Bone marrow (tissue), 2 donors: ENCODE data around the gene LMNA.
"Not testable (repeated sequence)": the region's sequence is repeated elsewhere in the genome, so short reads cannot be mapped to it uniquely, and the experiment has no call there.

Experiments used
- DNase-seq, 2 donors: peaks; one replicate each; lab custom pipeline; 2025; lab: John Stamatoyannopoulos, UW

LMNA gene

GRCh38 chr1:156122086-156122485, 7.6 kb downstream of the LMNA start:
- no peak for DNase-seq

DNA sequence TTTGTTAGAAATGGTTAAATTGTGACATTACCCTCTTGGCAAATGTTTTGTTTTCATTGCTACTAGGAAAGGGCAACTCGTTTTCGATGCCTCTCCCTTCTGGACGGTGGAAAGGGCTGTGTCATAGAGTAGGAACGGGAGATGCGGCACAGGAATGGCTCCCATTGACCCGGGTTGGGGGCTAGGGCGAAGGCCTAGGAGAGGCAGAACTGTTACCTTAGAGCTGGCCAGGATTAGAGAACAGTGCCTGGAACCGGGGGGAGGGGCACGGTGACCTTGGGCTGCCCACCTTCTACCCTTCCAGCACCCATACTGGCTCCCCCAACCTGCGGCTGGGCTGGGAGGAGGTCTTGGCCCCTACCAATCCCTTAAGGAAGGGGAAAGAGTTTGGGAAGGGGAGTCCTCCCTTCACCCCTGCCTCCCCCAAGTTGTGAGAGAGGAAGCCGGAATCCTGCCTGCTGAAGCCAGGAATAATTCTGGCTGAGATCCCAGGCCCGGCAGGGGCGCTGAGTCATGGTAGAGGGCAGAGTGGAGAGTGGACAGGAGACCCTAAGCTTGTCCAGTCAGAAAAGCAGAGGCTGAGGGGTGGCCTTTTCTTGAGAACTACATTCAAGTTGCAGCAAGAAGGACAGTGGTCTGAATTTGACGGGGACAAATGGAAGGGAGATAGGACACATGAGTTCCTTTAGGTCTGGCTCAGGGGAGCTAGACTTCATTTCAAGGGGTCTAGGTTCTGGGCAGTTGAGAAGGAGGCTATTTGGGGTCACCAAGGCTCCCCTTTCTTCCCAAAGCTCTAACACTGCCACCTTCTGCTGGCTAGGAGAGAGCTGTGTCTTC, 8.2 kb downstream of the LMNA start:
- no peak for DNase-seq

- peak; percentile 72 to 89 for DNase-seq
Measured at GRCh38 chr1:156123356-156124196, 9.1 kb downstream of the LMNA start.

DNA sequence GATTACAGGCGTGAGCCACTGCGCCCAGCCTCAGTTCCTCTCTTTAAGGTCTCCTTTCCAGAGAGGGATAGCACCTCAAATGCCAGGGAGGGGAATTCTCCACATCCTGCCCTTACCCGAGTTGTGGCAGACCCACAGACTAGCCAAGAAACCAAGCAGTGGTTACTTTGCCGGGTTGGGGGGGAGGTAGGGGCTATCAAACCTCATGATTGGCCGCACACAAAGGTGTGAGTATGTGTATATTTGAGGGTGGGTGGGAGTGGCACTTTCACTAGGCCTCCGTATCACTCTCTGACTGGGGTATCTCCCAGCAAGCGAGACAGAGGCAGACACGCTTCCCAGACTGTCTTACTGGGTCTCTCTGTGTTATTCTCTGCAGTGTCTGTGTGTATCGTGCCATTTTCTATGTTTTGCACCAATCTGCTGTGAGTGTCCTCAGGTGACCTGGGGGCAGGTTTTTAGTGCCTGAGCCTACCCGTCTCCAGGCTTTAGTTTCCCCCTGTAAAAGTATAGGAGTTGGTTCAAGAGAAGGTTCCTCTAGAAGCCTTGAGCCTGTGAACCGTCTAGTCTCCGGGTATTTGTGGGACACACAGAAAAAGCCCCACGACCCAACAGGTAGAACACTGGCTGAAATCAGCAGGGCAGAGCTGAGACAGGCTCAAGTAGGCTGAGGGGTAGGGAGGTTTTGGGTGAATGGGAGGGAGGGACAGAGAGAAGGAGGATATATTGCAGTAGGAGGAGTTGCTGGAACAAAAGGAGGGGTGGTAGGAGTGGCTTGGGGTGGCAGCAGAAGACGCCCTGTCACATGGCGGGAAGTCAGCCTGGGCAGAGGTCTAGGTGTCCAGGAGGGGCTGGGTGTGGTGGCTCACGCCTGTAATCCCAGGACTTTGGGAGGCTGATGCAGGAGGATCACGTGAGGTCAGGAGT, 10.3 kb downstream of the LMNA start:
- DNase-seq, result no peak

DNA sequence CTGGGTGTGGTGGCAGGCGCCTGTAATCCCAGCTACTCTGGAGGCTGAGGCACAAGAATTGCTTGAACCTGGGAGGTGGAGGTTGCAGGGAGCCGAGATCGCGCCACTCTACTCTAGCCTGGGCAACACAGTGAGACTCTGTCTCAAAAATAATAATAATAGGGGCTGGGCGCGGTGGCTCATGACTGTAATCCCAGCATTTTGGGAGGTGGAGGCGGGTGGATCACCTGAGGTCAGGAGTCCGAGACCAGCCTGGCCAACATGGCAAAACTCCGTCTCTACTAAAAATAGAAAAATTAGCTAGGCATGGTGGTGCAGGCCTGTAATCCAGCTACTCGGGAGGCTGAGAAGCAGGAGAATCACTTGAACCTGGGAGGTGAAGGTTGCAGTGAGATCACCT, 11.0 kb downstream of the LMNA start:
- not testable (repeated sequence) for DNase-seq

DNA sequence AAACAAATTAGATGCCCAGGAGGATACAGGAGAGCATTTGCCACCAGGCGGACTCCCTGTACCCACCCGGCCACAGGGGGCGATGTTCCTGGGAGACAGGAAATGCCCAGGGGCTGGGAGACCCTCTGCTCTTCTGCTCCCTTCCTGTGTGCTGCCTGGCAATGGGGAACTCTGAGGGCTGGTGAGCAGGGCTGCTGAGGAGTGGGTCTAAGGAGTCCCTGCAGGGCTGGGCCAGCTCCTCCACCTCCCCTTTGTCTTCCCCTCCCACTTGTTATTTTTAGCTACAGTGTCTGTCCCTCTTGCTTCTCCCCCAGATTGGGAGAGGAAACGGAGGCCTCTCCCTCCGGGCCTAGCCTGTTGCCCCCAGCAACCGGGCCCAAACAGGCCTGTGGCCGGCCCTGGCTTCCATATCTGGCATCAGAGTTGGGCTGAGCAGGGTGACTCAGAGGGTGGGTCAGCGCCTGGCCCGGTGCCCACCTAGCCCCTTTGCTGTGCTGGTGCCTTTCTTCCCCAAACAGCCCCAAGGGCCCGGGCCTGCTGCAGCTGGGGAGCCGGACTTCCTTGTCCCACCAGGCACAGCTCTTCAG, 11.6 kb downstream of the LMNA start:
- DNase-seq, result peak; percentile 79 to 90

- peak; percentile 74 to 97 for DNase-seq
Measured at GRCh38 chr1:156126630-156127534, 12.4 kb downstream of the LMNA start.

- DNase-seq, result no peak
Measured at GRCh38 chr1:156128308-156128653, 13.8 kb downstream of the LMNA start.

- no peak for DNase-seq
Measured at GRCh38 chr1:156128654-156129597, 14.4 kb downstream of the LMNA start.

GRCh38 chr1:156129687-156130577, 15.4 kb downstream of the LMNA start:
- DNase-seq, result peak; percentile 36 to 42

- no peak for DNase-seq
Measured at GRCh38 chr1:156130578-156130942, 16.0 kb downstream of the LMNA start.

- no peak for DNase-seq
Measured at GRCh38 chr1:156134716-156135435, 20.4 kb downstream of the LMNA start.

DNA sequence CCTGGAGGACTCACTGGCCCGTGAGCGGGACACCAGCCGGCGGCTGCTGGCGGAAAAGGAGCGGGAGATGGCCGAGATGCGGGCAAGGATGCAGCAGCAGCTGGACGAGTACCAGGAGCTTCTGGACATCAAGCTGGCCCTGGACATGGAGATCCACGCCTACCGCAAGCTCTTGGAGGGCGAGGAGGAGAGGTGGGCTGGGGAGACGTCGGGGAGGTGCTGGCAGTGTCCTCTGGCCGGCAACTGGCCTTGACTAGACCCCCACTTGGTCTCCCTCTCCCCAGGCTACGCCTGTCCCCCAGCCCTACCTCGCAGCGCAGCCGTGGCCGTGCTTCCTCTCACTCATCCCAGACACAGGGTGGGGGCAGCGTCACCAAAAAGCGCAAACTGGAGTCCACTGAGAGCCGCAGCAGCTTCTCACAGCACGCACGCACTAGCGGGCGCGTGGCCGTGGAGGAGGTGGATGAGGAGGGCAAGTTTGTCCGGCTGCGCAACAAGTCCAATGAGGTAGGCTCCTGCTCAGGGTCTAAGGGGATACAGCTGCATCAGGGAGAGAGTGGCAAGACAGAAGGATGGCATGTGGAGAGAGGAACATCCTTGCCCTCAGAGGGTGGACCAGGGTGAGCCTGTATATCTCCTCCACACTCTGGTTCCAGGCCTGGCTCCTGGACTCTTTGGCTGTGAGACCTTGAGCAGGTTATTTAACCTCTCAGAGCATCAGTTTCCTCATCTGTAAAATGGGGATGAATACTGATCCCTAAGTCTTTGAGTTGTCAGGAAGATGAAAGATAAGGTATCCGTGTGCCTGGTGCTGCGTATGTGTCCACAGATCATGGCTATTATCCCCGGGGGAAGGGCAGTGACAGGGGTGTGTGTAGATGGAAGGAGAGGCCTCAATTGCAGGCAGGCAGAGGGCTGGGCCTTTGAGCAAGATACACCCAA, 21.7 kb downstream of the LMNA start:
- no peak for DNase-seq

- no peak for DNase-seq
Measured at GRCh38 chr1:156136970-156137483, 22.5 kb downstream of the LMNA start.

- no peak for DNase-seq
Measured at GRCh38 chr1:156138458-156138867, 24.0 kb downstream of the LMNA start.
